Activated T-cell treated with anti-CD3 and anti-CD28 coated beads, Interleukin-2, amount 50 U/mL, for 72 hours (primary cell): Measurements from ENCODE around the gene ANKRD61. TPM values are rescaled to one million over a fixed set of nuclear protein-coding genes. Genes with fewer than 3 reads are reported as not detected.
"Not testable (repeated sequence)": the region's sequence is repeated elsewhere in the genome, so short reads cannot be mapped to it uniquely, and the experiment has no call there.

Experiments
- ATAC-seq, 2 donors: fragments of 150-1000 bp; cut with Tn5 transposase; replicated peaks in 1 of 2; 2 replicates each; pipeline ENCODE4 v1.10.0; 2021; ENCODE audit warnings: moderate library complexity in 2 of 2, mild to moderate bottlenecking in 1 of 2
- DNase-seq, 2 donors: peaks; one replicate each; pipeline ENCODE4 v3.0.0; 2021 to 2022; ENCODE audit warnings: mixed read lengths in 1 of 2
- H3K27ac Mint-ChIP-seq: one replicate; pipeline ENCODE4 v1.8.0; 2022; ENCODE audit warnings: mild to moderate bottlenecking, moderate library complexity, mixed read lengths
- H3K27me3 Mint-ChIP-seq: one replicate; pipeline ENCODE4 v1.8.0; 2022; ENCODE audit warnings: low read depth, mixed read lengths
- H3K36me3 Mint-ChIP-seq, 2 donors: one replicate each; pipeline ENCODE4 v1.8.0; 2022; ENCODE audit warnings: mixed read lengths in 2 of 2, mild to moderate bottlenecking in 1 of 2; ENCODE audit not compliant: insufficient read depth in 2 of 2
- H3K4me1 Mint-ChIP-seq: one replicate; pipeline ENCODE4 v1.8.0; 2022; ENCODE audit warnings: low read depth, mixed read lengths
- H3K4me3 Mint-ChIP-seq, 2 donors: one replicate each; pipeline ENCODE4 v1.8.0; 2022; ENCODE audit warnings: mild to moderate bottlenecking in 2 of 2, mixed read lengths in 2 of 2, moderate library complexity in 2 of 2
- H3K9me3 Mint-ChIP-seq, 2 donors: one replicate each; pipeline ENCODE4 v1.8.0; 2022; ENCODE audit warnings: mixed read lengths in 2 of 2
- total RNA-seq, 2 donors: library from RNA; stranded (reverse); gene quantifications; one replicate each; pipeline ENCODE4 v1.2.3, GENCODE V29; 2022

The ANKRD61 gene
- total RNA-seq = not detected

GRCh38 chr7:6030988-6031387 is at the start of gene ANKRD61:
Gene ANKRD61 (plus strand): TSS chr7:6031376. CDS start chr7:6031376, 0 bp downstream.
- ATAC-seq (no peak), DNase-seq (no peak)
- Mint-ChIP-seq H3K4me3 (no peak within 1 kb of the TSS), H3K27me3 (no peaks in the 10 kb centered on the region), H3K4me1 (peaks cover 20% of the 10 kb centered on the region), H3K36me3 (peaks cover 8 to 21% of the 10 kb centered on the region in 2 donors), H3K9me3 (no peaks in the 10 kb centered on the region), H3K27ac (peak within 1 kb of the TSS; percentile 68)

- ATAC-seq, H3K9me3 Mint-ChIP-seq, H3K4me3 Mint-ChIP-seq, H3K27ac Mint-ChIP-seq, H3K27me3 Mint-ChIP-seq, H3K4me1 Mint-ChIP-seq, DNase-seq: not testable (repeated sequence)
- H3K36me3 Mint-ChIP-seq = peaks cover 6 to 13% of the 10 kb centered on the region in 2 donors
These were observed 44.1 kb upstream of the ANKRD61 start for GRCh38 chr7:5987061-5987460.

- H3K27me3 Mint-ChIP-seq = no peaks in the 10 kb centered on the region
- H3K4me1 Mint-ChIP-seq = no peaks in the 10 kb centered on the region
- no peak overlapping the region for H3K4me3 Mint-ChIP-seq
- peak; percentile 43 to 53 for ATAC-seq
- H3K36me3 Mint-ChIP-seq = peaks cover 8 to 29% of the 10 kb centered on the region in 2 donors
- DNase-seq = peak; percentile 41 to 42
- H3K9me3 Mint-ChIP-seq = no peaks in the 10 kb centered on the region
- H3K27ac Mint-ChIP-seq = no peak overlapping the region
These were observed 33.9 kb upstream of the ANKRD61 start for GRCh38 chr7:5997210-5997808.

- peaks cover 4 to 5% of the 10 kb centered on the region in 2 donors for H3K36me3 Mint-ChIP-seq
- ATAC-seq (no peak), DNase-seq (no peak)
- H3K27me3 Mint-ChIP-seq = no peaks in the 10 kb centered on the region
- peaks cover 36% of the 10 kb centered on the region for H3K4me1 Mint-ChIP-seq
- H3K27ac Mint-ChIP-seq = peak overlapping the region; percentile 82
- H3K4me3 Mint-ChIP-seq = peak overlapping the region; percentile 72 to 89
- no peaks in the 10 kb centered on the region for H3K9me3 Mint-ChIP-seq
These were observed 23.8 kb upstream of the ANKRD61 start for GRCh38 chr7:6007386-6007785.

- H3K9me3 Mint-ChIP-seq, ATAC-seq, H3K27me3 Mint-ChIP-seq, H3K36me3 Mint-ChIP-seq, DNase-seq: not testable (repeated sequence)
- peak overlapping the region; percentile 72 to 89 for H3K4me3 Mint-ChIP-seq
- H3K27ac Mint-ChIP-seq = peak overlapping the region; percentile 82
- H3K4me1 Mint-ChIP-seq = peaks cover 42% of the 10 kb centered on the region
These were observed 23.2 kb upstream of the ANKRD61 start for GRCh38 chr7:6007835-6008590.

GRCh38 chr7:6008668-6009611 is 22.2 kb upstream of the ANKRD61 start, which contains the start of the genes AIMP2 and PMS2:
Gene AIMP2 (plus strand): TSS chr7:6009272. CDS start chr7:6009364, 92 bp downstream.
Gene PMS2 (minus strand): TSS chr7:6009049. CDS start chr7:6009019, 30 bp downstream.
- DNase-seq (peak; percentile 98), ATAC-seq (peak; percentile 93 to 94)
- peak within 1 kb of the TSS; percentile 95 for H3K27ac Mint-ChIP-seq
- peaks cover 44% of the 10 kb centered on the region for H3K4me1 Mint-ChIP-seq
- peaks cover 2 to 7% of the 10 kb centered on the region in 2 donors for H3K36me3 Mint-ChIP-seq
- H3K4me3 Mint-ChIP-seq = peak within 1 kb of the TSS; percentile 89 to 92
- H3K27me3 Mint-ChIP-seq = no peaks in the 10 kb centered on the region
- H3K9me3 Mint-ChIP-seq = no peaks in the 10 kb centered on the region

- Mint-ChIP-seq H3K4me3 (peak overlapping the region; percentile 89 to 92), H3K27ac (peak overlapping the region; percentile 95), H3K4me1 (peaks cover 56% of the 10 kb centered on the region), H3K36me3 (peaks cover 6 to 13% of the 10 kb centered on the region in 2 donors)
- not testable (repeated sequence) for H3K9me3 Mint-ChIP-seq, H3K27me3 Mint-ChIP-seq, ATAC-seq, DNase-seq
These were observed 20.8 kb upstream of the ANKRD61 start for GRCh38 chr7:6010370-6010769.

- H3K4me1 Mint-ChIP-seq = peaks cover 68% of the 10 kb centered on the region
- H3K27me3 Mint-ChIP-seq = no peaks in the 10 kb centered on the region
- no peak for ATAC-seq
- peak overlapping the region; percentile 89 to 92 for H3K4me3 Mint-ChIP-seq
- peak overlapping the region; percentile 95 for H3K27ac Mint-ChIP-seq
- peaks cover 8 to 22% of the 10 kb centered on the region in 2 donors for H3K36me3 Mint-ChIP-seq
- H3K9me3 Mint-ChIP-seq = no peaks in the 10 kb centered on the region
- DNase-seq = no peak
These were observed 19.6 kb upstream of the ANKRD61 start for GRCh38 chr7:6011541-6011940.

- H3K4me3 Mint-ChIP-seq = peak overlapping the region; percentile 15 to 21
- H3K27me3 Mint-ChIP-seq = no peaks in the 10 kb centered on the region
- ATAC-seq = peak; percentile 2 to 24
- H3K27ac Mint-ChIP-seq = peak overlapping the region; percentile 95
- peaks cover 67% of the 10 kb centered on the region for H3K4me1 Mint-ChIP-seq
- no peaks in the 10 kb centered on the region for H3K9me3 Mint-ChIP-seq
- peak; percentile 16 to 22 for DNase-seq
- peaks cover 9 to 25% of the 10 kb centered on the region in 2 donors for H3K36me3 Mint-ChIP-seq
These were observed 18.6 kb upstream of the ANKRD61 start for GRCh38 chr7:6012355-6013104.

GRCh38 chr7:6015917-6016652 is 15.1 kb upstream of the ANKRD61 start:
- Mint-ChIP-seq H3K4me1 (peaks cover 50% of the 10 kb centered on the region), H3K36me3 (peaks cover 13 to 40% of the 10 kb centered on the region in 2 donors), H3K4me3 (peak overlapping the region; percentile 19 to 64), H3K9me3 (no peaks in the 10 kb centered on the region), H3K27me3 (no peaks in the 10 kb centered on the region), H3K27ac (peak overlapping the region; percentile 91)
- DNase-seq = peak; percentile 67 to 73
- ATAC-seq = peak; percentile 70 to 73

GRCh38 chr7:6016653-6016966 is 14.6 kb upstream of the ANKRD61 start:
- Mint-ChIP-seq H3K27ac (peak overlapping the region; percentile 91), H3K36me3 (peaks cover 13 to 42% of the 10 kb centered on the region in 2 donors)

More at GRCh38 chr7:6016653-6016966, 14.6 kb upstream of the ANKRD61 start:
- Mint-ChIP-seq H3K27me3 (no peaks in the 10 kb centered on the region), H3K4me3 (peak overlapping the region; percentile 19 to 64), H3K4me1 (peaks cover 45% of the 10 kb centered on the region), H3K9me3 (no peaks in the 10 kb centered on the region)
- DNase-seq (no peak), ATAC-seq (no peak)
